ENCODE measurements around the gene SPATS1. TPM values are rescaled to one million over a fixed set of nuclear protein-coding genes. Genes with fewer than 3 reads are reported as not detected.

The SPATS1 gene
- total and polyA plus RNA-seq, 2 donors (not counting 1 experiment from before 2014, with no cell fraction given), result not detected

DNA sequence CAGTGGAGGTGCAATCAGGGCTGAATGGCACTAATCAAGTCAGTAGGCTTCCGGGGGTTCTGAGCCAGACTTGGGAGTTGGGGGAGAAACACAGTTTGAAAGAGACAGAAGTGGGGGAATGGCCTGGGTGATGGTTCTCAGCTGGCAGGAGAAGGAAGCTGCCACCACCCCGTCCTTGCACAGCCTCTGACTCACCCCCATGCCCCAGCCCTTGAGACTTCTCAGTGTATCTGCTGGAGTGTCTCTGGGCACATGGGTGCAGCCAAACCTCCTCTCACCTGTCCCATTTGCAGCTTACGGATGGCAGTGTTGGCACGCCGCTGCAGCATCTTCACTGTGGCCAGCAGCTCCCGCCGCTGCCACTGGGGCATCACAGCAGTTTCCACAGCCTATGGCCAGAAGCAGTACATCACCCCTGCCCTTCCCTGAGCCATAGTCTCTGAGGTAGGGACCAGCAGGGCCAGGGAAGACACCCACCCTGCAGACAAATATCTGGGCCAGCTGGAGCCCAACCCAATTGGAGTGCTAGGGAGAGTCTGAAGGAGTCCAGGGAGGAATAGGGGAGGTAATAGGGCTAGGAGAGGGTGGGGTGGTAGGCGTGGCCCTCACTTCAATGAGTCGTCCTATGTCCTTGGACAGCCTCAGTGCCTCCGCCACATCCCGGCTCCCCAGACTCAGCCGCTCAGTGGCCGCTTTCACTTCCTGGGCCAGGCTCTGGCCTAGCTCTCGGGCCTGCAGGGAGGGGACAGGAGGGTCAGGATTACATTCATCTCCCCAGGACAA is 40.5 kb upstream of the SPATS1 start:
- 96% methylated on average over 14 of the region's 14 CpGs for WGBS (ENCODE audit: insufficient coverage)
- Mint-ChIP-seq H3K4me3 (no peak overlapping the region), H3K27ac (no peak overlapping the region), H3K27me3 (peaks cover 2% of the 10 kb centered on the region), H3K9me3 (ENCODE audit: insufficient read depth) (no peaks in the 10 kb centered on the region), H3K4me1 (peaks cover 3% of the 10 kb centered on the region)
- H3K4me3 ChIP-seq (ENCODE audit: control extremely low read depth in 1 of 5, extremely low read depth in 1 of 5, insufficient read depth in 1 of 5, low read depth in 2 of 5, low read length in 4 of 5), result no peak overlapping the region
- no peak overlapping the region for H3K4me2 ChIP-seq (replicated peaks; ENCODE audit: low read depth, low read length, poor library complexity, severe bottlenecking)
- CTCF ChIA-PET, result interaction anchor here (1.0 to 9.6 kb wide), 2 partner anchors 11 to 34 kb away, joined by 3 to 107 read pairs; partner anchors contain the start of genes AARS2 and TMEM151B
- H3K4me1 ChIP-seq (ENCODE audit: control insufficient read depth in 2 of 2, insufficient read depth in 2 of 2, low read length in 2 of 2), result peaks cover 10 to 11% of the 10 kb centered on the region in 2 donors
- peaks cover 0 to 13% (median 4%) of the 10 kb centered on the region in 4 experiments for H3K27me3 ChIP-seq (replicated peaks in 1 of 4; ENCODE audit: control extremely low read depth in 1 of 4, control insufficient read depth in 3 of 4, insufficient read depth in 4 of 4, low read length in 3 of 4)
- no peak overlapping the region for H3K9ac ChIP-seq (ENCODE audit: low read length)
- TF ChIP-seq, protein P1, sequence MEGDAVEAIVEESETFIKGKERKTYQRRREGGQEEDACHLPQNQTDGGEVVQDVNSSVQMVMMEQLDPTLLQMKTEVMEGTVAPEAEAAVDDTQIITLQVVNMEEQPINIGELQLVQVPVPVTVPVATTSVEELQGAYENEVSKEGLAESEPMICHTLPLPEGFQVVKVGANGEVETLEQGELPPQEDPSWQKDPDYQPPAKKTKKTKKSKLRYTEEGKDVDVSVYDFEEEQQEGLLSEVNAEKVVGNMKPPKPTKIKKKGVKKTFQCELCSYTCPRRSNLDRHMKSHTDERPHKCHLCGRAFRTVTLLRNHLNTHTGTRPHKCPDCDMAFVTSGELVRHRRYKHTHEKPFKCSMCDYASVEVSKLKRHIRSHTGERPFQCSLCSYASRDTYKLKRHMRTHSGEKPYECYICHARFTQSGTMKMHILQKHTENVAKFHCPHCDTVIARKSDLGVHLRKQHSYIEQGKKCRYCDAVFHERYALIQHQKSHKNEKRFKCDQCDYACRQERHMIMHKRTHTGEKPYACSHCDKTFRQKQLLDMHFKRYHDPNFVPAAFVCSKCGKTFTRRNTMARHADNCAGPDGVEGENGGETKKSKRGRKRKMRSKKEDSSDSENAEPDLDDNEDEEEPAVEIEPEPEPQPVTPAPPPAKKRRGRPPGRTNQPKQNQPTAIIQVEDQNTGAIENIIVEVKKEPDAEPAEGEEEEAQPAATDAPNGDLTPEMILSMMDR (IDR thresholded peaks at IDR 0.05), result no peak
- no peak for TF ChIP-seq EZH2 (IDR thresholded peaks at IDR 0.05; ENCODE audit: borderline replicate concordance, insufficient read depth, low read depth, low read length, poor library complexity, severe bottlenecking)
- DNase-seq (no peak), ATAC-seq (ENCODE audit: low read depth) (no peak)
- H2AFZ ChIP-seq (ENCODE audit: insufficient read depth, low read depth, low read length, poor library complexity, severe bottlenecking), result no peak overlapping the region
- no peaks in the 10 kb centered on the region for H3K79me2 ChIP-seq (ENCODE audit: control insufficient read depth, insufficient read depth, low read length)
- POLR2A ChIA-PET, result no interaction called here
- intact Hi-C loops (cut with micrococcal nuclease), result no loop called here
- H3K36me3 ChIP-seq (replicated peaks in 1 of 2; ENCODE audit: control extremely low read depth in 1 of 2, control insufficient read depth in 1 of 2, extremely low read depth in 1 of 2, insufficient read depth in 2 of 2, low read length in 1 of 2), result peaks cover 0 to 55% of the 10 kb centered on the region in 2 experiments
- peaks cover 6% of the 10 kb centered on the region for H4K20me1 ChIP-seq (ENCODE audit: control insufficient read depth, insufficient read depth, low read length, poor library complexity, severe bottlenecking)
- peaks cover 0 to 2% (median 0%) of the 10 kb centered on the region in 3 donors for H3K9me3 ChIP-seq (ENCODE audit: control extremely low read depth in 1 of 3, control insufficient read depth in 2 of 3, insufficient read depth in 1 of 3, low read length in 2 of 3)
- no peak overlapping the region for H3K27ac ChIP-seq (ENCODE audit: low read length in 2 of 2)

DNA sequence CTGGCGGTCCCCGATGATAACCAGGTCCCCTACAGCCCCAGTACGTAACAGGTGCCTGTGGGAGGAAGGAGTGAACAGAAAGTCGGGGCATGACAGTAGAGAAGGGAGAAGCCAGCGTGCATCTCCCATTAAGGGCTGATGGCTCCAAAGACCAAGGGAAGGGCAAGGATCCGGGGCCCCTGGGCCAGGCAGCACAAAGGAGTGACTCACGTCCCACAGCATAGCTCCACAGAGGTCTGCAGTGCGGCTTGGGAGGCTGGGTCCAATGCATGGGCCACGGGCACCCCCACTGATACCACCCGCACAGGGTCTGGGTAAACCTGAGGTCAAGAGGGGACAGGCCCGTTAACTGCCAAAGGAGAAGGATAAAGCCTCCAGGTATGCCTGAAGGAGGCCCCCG is 39.6 kb upstream of the SPATS1 start:
- Mint-ChIP-seq H3K9me3 (ENCODE audit: insufficient read depth) (no peaks in the 10 kb centered on the region), H3K27me3 (no peaks in the 10 kb centered on the region), H3K4me3 (no peak overlapping the region), H3K4me1 (peaks cover under 1% of the 10 kb centered on the region), H3K27ac (no peak overlapping the region)
- DNase-seq (no peak), ATAC-seq (ENCODE audit: low read depth) (no peak)
- peaks cover 0 to 6% (median 0%) of the 10 kb centered on the region in 4 experiments for H3K27me3 ChIP-seq (replicated peaks in 1 of 4; ENCODE audit: control extremely low read depth in 1 of 4, control insufficient read depth in 3 of 4, insufficient read depth in 4 of 4, low read length in 3 of 4)
- no peaks in the 10 kb centered on the region for H3K9me3 ChIP-seq (ENCODE audit: control extremely low read depth in 1 of 3, control insufficient read depth in 2 of 3, insufficient read depth in 1 of 3, low read length in 2 of 3)
- H4K20me1 ChIP-seq (ENCODE audit: control insufficient read depth, insufficient read depth, low read length, poor library complexity, severe bottlenecking), result no peaks in the 10 kb centered on the region
- H3K4me2 ChIP-seq (replicated peaks; ENCODE audit: low read depth, low read length, poor library complexity, severe bottlenecking), result no peak overlapping the region
- intact Hi-C loops (cut with micrococcal nuclease), result no loop called here
- H3K4me1 ChIP-seq (ENCODE audit: control insufficient read depth in 2 of 2, insufficient read depth in 2 of 2, low read length in 2 of 2), result peaks cover 3% of the 10 kb centered on the region in 2 donors
- POLR2A ChIA-PET, result no interaction called here
- H2AFZ ChIP-seq (ENCODE audit: insufficient read depth, low read depth, low read length, poor library complexity, severe bottlenecking), result no peak overlapping the region
- H3K36me3 ChIP-seq (replicated peaks in 1 of 2; ENCODE audit: control extremely low read depth in 1 of 2, control insufficient read depth in 1 of 2, extremely low read depth in 1 of 2, insufficient read depth in 2 of 2, low read length in 1 of 2), result peaks cover 0 to 62% of the 10 kb centered on the region in 2 experiments
- CTCF ChIA-PET, result interaction anchor here (0.9 to 9.6 kb wide), 3 partner anchors 8 to 130 kb away, joined by 4 to 107 read pairs (median 6); partner anchors contain the start of gene TMEM151B
- TF ChIP-seq, protein P1 (IDR thresholded peaks at IDR 0.05), result no peak
- TF ChIP-seq EZH2 (IDR thresholded peaks at IDR 0.05; ENCODE audit: borderline replicate concordance, insufficient read depth, low read depth, low read length, poor library complexity, severe bottlenecking), result no peak
- H3K9ac ChIP-seq (ENCODE audit: low read length), result no peak overlapping the region
- H3K79me2 ChIP-seq (ENCODE audit: control insufficient read depth, insufficient read depth, low read length), result no peaks in the 10 kb centered on the region
- WGBS (ENCODE audit: insufficient coverage), result 96% methylated on average over 10 of the region's 12 CpGs
- no peak overlapping the region for H3K27ac ChIP-seq (ENCODE audit: low read length in 2 of 2)
- H3K4me3 ChIP-seq (ENCODE audit: control extremely low read depth in 1 of 5, extremely low read depth in 1 of 5, insufficient read depth in 1 of 5, low read depth in 2 of 5, low read length in 4 of 5), result no peak overlapping the region
